NCI-H2081 (cell line): ENCODE data around the gene GPRC5D.

ENCODE experiments used
- DNase-seq, 2 experiments: peaks; one replicate each; lab custom pipeline; 2025; lab: John Stamatoyannopoulos, UW

GPRC5D gene

GRCh38 chr12:12979731-12980259 is 27.8 kb upstream of the GPRC5D start:
- no peak for DNase-seq

- DNase-seq, result no peak
These were observed 27.2 kb upstream of the GPRC5D start for GRCh38 chr12:12979126-12979525.

- DNase-seq, result no peak
These were observed 25.3 kb upstream of the GPRC5D start for GRCh38 chr12:12977231-12977630.

- DNase-seq, result no peak
These were observed 24.4 kb upstream of the GPRC5D start for GRCh38 chr12:12976366-12976765.

GRCh38 chr12:12975322-12976077 is 23.5 kb upstream of the GPRC5D start:
- DNase-seq, result no peak

- DNase-seq, result no peak
These were observed 22.2 kb upstream of the GPRC5D start for GRCh38 chr12:12974211-12974610.

- no peak for DNase-seq
These were observed 21.0 kb upstream of the GPRC5D start for GRCh38 chr12:12973019-12973418.

GRCh38 chr12:12965836-12966235 is 13.9 kb upstream of the GPRC5D start:
- DNase-seq, result no peak

GRCh38 chr12:12964255-12964654 is 12.3 kb upstream of the GPRC5D start:
- DNase-seq, result no peak

GRCh38 chr12:12960639-12961209 is 8.8 kb upstream of the GPRC5D start:
- DNase-seq, result no peak

- DNase-seq, result no peak
These were observed 6.9 kb upstream of the GPRC5D start for GRCh38 chr12:12958886-12959285.

- DNase-seq, result no peak
These were observed 3.1 kb upstream of the GPRC5D start for GRCh38 chr12:12954878-12955625.

GRCh38 chr12:12954356-12954755 is 2.4 kb upstream of the GPRC5D start:
- DNase-seq, result no peak

- DNase-seq, result no peak
These were observed 466 bp downstream of the GPRC5D start for GRCh38 chr12:12951504-12951903.

- no peak for DNase-seq
These were observed 4.1 kb downstream of the GPRC5D start for GRCh38 chr12:12947902-12948301.

GRCh38 chr12:12946686-12947355 is 5.1 kb downstream of the GPRC5D start:
- no peak for DNase-seq

- DNase-seq, result no peak
These were observed 6.4 kb downstream of the GPRC5D start for GRCh38 chr12:12945591-12945990.

- DNase-seq, result no peak
These were observed 8.2 kb downstream of the GPRC5D start for GRCh38 chr12:12943586-12944260.

- DNase-seq, result no peak
These were observed 10.3 kb downstream of the GPRC5D start for GRCh38 chr12:12941450-12942350.

GRCh38 chr12:12939888-12940287 is 12.1 kb downstream of the GPRC5D start:
- DNase-seq, result no peak

GRCh38 chr12:12938541-12938940 is 13.4 kb downstream of the GPRC5D start:
- DNase-seq, result no peak
